Testis (tissue), 2 donors: ENCODE results near the gene FBLN2.

Experiments used
- POLR2A ChIP-seq: fragments of 450-650 bp; IDR thresholded peaks from one replicate; pipeline ENCODE4 v1.6.1; 2017; ENCODE audit warnings: antibody characterized with exemption, mild to moderate bottlenecking, moderate library complexity
- TF ChIP-seq, protein P1 (sequence below), 3 experiments: fragments of 450-650 bp in 2 of 3; fragments of 200-600 bp in 1 of 3; sonication (generic) in 1 of 3; IDR thresholded peaks; one replicate each; pipeline ENCODE4 v1.5.1; 2016 to 2019; ENCODE audit warnings: antibody characterized with exemption in 3 of 3, mild to moderate bottlenecking in 2 of 3, moderate library complexity in 1 of 3

DNA sequence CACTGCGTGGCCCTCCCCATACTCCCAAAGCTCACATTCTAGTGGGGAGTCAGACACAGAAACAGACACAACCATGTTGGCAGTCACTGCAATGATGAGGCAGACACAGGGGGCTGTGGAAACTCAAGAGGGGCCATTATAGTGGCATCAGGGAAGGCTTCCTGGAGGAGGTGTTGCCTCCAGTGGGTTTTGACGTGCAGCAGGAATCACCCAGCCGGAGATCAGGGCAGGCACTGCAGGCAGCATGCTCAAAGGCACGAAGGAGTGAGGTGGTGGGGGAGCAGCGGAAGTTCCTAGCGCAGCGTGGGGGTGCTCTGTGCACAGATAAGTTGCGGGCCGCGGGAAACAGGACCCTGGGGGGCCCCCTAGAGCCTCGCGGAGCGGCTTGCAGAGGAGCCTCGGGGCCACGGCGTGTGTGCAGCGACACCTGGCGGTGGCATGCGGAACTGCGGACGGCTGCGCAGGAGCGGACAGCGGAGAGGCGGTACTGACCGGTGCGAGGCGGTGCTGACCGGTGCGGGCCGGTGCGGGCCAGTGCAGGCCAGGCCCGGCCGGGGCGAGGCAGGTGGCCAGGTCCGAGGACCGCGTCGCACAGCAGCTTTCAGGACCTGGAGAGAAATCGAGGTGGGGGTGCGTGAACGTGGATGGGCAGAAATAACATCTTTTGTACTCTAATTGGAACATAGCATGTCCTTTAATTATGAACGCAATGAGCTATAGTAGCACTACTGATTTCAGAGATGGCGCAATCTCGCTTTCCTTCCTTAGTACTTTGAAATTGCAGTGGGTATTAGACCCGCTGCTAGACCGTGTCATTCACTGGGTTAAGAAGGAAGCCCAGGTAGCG lies 101.5 kb downstream of the FBLN2 start:
- TF ChIP-seq, protein P1, sequence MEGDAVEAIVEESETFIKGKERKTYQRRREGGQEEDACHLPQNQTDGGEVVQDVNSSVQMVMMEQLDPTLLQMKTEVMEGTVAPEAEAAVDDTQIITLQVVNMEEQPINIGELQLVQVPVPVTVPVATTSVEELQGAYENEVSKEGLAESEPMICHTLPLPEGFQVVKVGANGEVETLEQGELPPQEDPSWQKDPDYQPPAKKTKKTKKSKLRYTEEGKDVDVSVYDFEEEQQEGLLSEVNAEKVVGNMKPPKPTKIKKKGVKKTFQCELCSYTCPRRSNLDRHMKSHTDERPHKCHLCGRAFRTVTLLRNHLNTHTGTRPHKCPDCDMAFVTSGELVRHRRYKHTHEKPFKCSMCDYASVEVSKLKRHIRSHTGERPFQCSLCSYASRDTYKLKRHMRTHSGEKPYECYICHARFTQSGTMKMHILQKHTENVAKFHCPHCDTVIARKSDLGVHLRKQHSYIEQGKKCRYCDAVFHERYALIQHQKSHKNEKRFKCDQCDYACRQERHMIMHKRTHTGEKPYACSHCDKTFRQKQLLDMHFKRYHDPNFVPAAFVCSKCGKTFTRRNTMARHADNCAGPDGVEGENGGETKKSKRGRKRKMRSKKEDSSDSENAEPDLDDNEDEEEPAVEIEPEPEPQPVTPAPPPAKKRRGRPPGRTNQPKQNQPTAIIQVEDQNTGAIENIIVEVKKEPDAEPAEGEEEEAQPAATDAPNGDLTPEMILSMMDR (IDR thresholded peaks at IDR 0.05): peak; percentile 100
- no peak for TF ChIP-seq POLR2A
